ENCODE data around the gene PAK4.
A peak's percentile ranks its signal among the peaks of the same experiment; 100 is the strongest.
"Not testable (repeated sequence)": the region's sequence is repeated elsewhere in the genome, so short reads cannot be mapped to it uniquely, and the experiment has no call there.

PAK4 gene

GRCh38 chr19:39125554-39126311 is at the start of gene PAK4:
PAK4 (plus strand) TSS chr19:39125786; CDS start chr19:39169554, 43,768 bp downstream.
- DNase-seq: peak; percentile 95

- no peak for DNase-seq
Measured at GRCh38 chr19:39077323-39077722, 48.3 kb upstream of the PAK4 start.

- no peak for DNase-seq
Measured at GRCh38 chr19:39078436-39079200, 47.0 kb upstream of the PAK4 start.

- no peak for DNase-seq
Measured at GRCh38 chr19:39080431-39080830, 45.2 kb upstream of the PAK4 start.

GRCh38 chr19:39082167-39082566 is 43.4 kb upstream of the PAK4 start:
- DNase-seq: no peak

- no peak for DNase-seq
Measured at GRCh38 chr19:39082745-39083598, 42.6 kb upstream of the PAK4 start.

GRCh38 chr19:39083599-39083982 is 42.0 kb upstream of the PAK4 start:
- DNase-seq: no peak

- DNase-seq: no peak
Measured at GRCh38 chr19:39083983-39084731, 41.4 kb upstream of the PAK4 start, which contains the start of gene ACP7. ACP7 (plus strand) TSS chr19:39084368; CDS start chr19:39085270, 902 bp downstream.

- DNase-seq: no peak
Measured at GRCh38 chr19:39084732-39085080, 40.9 kb upstream of the PAK4 start.

- no peak for DNase-seq
Measured at GRCh38 chr19:39085392-39085791, 40.2 kb upstream of the PAK4 start.

- no peak for DNase-seq
Measured at GRCh38 chr19:39086386-39086785, 39.2 kb upstream of the PAK4 start.

GRCh38 chr19:39087907-39088686 is 37.5 kb upstream of the PAK4 start:
- no peak for DNase-seq

- DNase-seq: not testable (repeated sequence)
Measured at GRCh38 chr19:39090016-39090415, 35.6 kb upstream of the PAK4 start.

GRCh38 chr19:39090881-39091280 is 34.7 kb upstream of the PAK4 start:
- no peak for DNase-seq

- DNase-seq: not testable (repeated sequence)
Measured at GRCh38 chr19:39095799-39096540, 29.6 kb upstream of the PAK4 start.

- DNase-seq: no peak
Measured at GRCh38 chr19:39097299-39097698, 28.3 kb upstream of the PAK4 start.

- no peak for DNase-seq
Measured at GRCh38 chr19:39097721-39098120, 27.9 kb upstream of the PAK4 start.

- DNase-seq: no peak
Measured at GRCh38 chr19:39098365-39099269, 27.0 kb upstream of the PAK4 start.

GRCh38 chr19:39099341-39099740 is 26.2 kb upstream of the PAK4 start:
- no peak for DNase-seq
